GM19099 (cell line): ENCODE data around the gene HS2ST1.

Experiments used
- POLR2A ChIP-seq: IDR thresholded peaks from 3 replicates; pipeline ENCODE4 v1.6.1; 2011; ENCODE audit warnings: low read depth; ENCODE audit not compliant: insufficient read length; ENCODE audit errors: extremely low read depth

The HS2ST1 gene

DNA sequence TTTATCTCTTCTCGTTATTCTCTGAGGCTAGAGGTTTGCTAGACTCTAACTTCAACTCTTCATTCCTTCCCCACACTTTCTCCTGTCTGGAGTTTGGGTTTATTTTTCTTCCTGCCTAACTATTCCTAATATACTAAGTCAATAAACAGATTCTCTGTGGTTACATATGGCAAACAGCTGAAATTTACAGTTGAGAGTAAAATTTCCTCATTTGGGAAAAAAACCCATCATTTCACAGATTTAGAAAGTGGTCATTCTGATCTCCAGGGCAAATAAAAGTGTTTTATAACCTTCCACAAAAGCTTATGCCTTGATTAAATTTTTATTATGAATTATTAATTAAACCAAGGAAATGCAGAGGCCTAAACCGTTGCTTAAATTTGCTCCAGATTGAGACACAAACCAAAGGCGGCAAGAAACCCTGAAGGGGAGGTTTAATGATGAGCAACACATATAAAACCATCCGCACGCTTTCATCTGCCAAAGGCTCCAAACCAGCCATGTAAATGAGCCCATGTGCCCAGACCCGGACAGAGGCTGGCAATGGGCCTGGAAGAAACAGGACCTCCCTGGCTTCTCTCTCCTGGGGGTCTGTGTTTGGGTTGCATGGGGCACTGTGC, 212.6 kb downstream of the HS2ST1 start:
- no peak for TF ChIP-seq POLR2A

DNA sequence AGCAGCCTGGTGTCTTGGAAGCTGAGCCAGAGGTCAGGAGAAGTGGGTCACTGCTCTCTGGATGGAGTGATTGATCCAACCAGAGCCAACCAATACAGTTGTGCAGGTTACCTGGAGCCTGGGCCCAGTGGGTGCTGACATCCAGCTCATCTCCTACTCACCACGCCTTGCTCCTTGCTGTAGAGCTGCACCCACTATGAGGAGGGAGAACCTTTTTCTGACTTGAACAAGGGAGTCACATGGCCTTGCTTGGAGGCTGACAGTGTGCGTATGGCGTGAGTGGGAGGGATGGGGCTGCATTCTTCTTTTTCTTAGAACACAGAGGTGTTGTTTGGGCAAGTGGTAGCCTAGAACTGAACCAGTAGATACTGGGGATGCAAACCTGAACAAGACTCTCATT, 213.1 kb downstream of the HS2ST1 start:
- TF ChIP-seq POLR2A, result no peak

GRCh38 chr1:87129038-87129437, 214.6 kb downstream of the HS2ST1 start:
- no peak for TF ChIP-seq POLR2A

GRCh38 chr1:87129606-87130005, 215.2 kb downstream of the HS2ST1 start:
- no peak for TF ChIP-seq POLR2A

DNA sequence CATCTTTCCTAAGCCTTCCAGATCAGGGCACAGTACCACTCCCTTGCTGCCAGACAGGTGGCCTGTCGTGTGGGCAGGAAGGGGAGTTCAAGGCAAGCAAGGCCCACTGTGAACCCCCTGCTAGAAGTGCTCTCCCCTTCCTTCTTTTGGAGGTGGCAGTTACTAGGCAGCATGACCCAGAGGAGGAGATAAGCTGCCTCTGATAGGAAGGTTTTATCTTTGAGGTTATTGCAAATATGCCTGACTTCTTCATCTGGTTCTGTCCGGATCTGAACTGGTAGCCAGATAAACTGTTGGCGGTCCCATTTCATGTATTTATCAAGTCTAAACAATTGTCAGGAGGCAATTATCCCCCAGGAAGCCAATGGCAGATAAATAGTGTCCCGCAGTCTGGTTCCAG, 216.0 kb downstream of the HS2ST1 start:
- no peak for TF ChIP-seq POLR2A

DNA sequence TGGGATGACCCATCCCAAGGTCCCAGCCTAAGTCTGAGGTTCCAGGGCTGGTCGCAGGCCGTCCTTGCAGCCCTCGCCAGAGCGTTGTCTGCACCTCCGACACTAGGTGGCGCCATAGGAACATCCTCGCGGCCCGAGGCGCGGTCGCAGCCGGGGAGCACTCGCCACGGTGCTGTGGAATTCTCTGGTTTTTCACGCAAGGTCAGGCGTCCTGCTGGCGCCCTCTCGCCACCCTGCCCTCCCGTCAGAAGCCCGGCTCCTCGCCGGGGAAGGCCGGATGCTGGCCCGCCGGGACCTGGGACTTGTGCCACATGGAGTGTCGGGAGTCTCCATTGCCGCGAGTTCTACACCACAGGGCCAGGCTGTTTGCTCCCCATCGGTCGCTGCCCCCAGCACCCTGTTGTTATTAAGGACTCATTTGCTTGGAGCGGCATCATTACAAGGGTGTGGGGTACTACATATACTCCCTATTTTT, 217.4 kb downstream of the HS2ST1 start:
- no peak for TF ChIP-seq POLR2A

DNA sequence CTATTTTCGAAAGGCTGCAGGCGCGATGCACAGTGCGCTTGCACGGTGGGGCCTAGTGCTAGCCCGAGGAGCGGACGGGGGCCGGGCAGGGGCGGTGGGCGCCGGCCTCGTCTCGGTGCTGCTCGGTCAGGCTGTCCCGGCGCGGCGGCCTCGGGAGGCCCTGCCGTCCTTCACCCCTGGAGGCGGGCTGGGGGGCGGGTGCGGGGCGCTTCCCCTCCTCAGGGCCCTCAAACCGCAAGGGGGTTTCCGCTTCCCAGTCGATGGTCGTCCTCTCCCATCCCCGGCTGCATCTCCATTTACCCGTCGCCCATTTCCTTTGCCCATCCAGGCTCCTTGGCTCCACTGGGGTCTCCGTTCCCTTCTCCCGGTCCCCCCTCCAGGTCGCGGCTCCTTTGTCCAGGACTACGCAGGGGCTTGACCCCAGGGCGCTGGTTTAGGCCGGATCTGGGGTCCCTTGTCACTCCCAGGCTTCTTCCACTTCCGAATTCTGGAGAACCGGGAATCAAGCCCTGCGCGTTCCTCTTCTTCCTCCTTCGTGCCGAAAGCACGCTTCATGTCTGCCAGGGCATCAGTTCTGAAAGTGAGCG, 217.9 kb downstream of the HS2ST1 start:
- TF ChIP-seq POLR2A, result no peak

DNA sequence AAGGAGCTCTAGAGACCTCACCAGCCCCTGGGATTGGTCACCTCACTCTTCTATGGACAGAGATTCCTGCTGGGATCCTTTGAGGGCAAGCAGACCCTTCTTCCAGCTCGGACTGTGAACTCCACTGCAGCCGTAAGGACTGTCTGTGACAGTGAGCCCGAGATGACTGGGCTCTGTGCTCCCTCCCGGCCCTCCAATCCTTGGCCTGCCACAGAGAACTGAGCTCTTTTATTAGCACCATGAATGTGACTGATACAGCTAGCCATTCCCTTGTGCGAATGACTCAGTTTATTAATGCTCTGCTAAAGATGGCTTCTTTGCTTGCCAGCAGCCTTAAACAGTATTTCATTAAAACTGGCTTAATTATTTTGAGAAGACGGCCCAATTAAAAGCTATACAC, 219.6 kb downstream of the HS2ST1 start:
- TF ChIP-seq POLR2A, result no peak

GRCh38 chr1:87134625-87135328, 220.3 kb downstream of the HS2ST1 start:
- no peak for TF ChIP-seq POLR2A

DNA sequence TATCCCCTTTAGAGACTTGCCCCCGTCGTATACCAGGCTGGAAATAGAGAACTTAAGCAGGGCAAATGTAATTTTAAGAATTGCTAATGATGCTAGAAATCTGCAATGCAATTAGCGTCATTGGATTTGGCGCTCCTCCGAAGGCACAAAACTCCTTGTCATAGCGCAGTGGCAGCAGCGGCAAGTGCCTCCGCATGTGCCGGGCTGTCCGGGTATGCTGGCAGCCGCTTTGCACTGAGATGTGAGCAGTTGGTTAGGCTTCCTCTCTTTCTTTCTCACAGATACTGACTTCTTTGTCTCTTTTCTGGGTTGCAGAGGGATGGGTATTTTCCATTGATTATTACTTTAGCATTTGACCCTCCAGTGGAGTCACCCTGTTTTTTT, 220.9 kb downstream of the HS2ST1 start:
- TF ChIP-seq POLR2A, result no peak

DNA sequence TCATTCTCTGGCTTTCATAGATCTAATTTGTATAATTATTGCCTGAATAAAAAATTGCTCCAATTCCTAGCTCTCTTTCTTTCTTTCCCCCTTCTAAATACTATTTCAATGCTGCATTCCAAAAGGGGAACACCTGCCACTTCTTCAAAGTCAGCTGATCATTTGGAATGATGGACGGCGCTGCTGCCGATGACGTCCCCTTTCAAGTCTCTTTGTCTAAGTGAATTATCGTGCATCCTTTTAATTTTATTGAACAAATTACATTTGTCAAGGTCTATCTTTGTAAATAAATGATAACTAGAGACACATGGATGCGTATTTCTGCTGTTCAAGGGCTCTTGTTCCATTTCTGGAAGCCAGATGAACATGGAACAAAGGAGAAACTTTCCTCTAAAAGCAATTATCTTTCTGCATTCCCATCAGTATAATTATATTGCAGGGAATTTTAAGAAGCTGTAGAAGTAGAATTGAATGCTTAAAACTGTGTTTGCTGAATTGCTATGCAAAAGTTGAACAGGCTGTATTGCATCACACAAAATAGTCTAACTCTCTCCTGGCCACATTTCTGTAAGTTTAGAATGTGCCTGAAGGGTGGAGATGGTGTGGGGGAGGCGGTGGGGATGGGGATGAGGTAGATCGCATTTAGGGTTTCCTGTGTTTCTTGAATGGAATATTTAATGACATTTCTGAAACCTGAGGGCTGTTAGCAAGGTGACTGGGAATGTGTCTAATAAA, 222.3 kb downstream of the HS2ST1 start:
- TF ChIP-seq POLR2A, result no peak

DNA sequence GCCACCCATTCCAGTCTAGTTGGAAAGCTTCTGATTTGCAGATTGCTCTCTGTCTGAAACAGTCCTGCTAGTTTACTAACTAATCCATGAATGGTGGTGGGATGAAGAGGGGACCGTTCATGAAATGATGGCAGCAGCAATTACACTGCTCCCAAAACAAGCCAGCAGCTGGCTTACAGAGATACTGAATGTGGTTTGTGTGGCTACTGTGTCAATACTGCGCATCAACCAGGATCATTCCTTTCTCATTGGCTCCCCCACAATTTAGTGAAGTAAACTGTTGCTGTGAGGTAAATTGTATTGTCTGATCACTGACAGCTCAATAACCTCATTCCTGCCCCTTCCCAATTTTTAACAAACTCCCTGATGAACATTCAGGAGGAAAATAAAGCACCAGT, 222.9 kb downstream of the HS2ST1 start:
- no peak for TF ChIP-seq POLR2A

DNA sequence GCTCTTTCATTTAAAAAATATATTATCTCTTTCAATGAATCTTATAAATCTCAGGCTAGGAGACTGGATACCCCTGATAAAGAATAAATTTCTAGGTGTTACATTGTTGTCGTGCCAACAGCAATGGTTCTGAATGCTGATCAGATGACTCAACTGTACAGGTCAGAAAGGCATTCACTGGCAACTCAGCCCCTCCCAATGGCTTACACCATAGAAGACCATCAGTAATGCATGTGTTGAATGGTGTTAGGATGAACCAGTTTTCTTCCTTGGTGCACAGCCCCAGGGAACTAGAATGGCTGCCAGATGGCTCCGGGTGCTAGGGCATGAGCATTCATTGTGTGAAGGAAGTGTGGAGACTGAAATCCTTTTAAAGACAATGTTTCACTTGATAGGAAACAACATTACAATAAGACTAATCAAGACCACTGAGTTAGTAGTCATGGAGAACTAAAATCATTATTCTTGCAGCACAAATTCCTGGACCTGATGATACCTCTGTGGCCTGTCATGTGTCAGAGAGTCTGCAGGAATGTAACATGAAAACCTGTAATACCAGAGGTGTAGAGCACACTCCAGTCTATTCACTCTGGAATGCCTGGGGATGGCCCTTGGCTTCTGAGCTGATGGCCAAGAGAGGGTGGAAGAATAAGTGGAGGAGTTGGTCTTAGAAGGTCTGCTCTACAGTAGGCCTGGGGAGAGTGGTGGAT, 226.6 kb downstream of the HS2ST1 start:
- no peak for TF ChIP-seq POLR2A

DNA sequence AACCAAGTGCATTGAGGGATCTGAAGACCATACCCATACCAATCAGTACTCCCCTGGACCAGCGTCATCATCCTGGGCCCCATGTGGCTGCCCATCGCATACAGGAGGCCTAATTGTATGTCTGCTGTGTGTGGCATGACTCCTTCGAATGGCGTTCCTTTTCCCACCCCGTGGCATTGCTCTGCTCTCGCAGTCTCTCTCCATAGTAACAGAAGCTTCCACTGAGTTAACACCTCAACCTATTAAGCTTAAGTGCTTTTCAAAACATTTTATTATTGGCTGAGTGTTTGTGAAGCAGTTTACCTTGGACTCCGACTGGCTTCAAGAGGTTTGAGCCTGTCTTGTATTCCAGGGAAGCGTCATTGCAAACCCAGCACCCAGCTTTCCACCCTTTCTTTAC, 227.1 kb downstream of the HS2ST1 start:
- TF ChIP-seq POLR2A, result no peak
